ENCODE results near the gene IGFLR1. TPM values are rescaled to one million over a fixed set of nuclear protein-coding genes. Genes with fewer than 3 reads are reported as not detected.

IGFLR1 gene
- total and polyA plus RNA-seq, 9 of the 15 experiments (the other 6 are each of a cell fraction or from before 2014, with no cell fraction given), result 1.0 to 14.3 (median 4.6) TPM

DNA sequence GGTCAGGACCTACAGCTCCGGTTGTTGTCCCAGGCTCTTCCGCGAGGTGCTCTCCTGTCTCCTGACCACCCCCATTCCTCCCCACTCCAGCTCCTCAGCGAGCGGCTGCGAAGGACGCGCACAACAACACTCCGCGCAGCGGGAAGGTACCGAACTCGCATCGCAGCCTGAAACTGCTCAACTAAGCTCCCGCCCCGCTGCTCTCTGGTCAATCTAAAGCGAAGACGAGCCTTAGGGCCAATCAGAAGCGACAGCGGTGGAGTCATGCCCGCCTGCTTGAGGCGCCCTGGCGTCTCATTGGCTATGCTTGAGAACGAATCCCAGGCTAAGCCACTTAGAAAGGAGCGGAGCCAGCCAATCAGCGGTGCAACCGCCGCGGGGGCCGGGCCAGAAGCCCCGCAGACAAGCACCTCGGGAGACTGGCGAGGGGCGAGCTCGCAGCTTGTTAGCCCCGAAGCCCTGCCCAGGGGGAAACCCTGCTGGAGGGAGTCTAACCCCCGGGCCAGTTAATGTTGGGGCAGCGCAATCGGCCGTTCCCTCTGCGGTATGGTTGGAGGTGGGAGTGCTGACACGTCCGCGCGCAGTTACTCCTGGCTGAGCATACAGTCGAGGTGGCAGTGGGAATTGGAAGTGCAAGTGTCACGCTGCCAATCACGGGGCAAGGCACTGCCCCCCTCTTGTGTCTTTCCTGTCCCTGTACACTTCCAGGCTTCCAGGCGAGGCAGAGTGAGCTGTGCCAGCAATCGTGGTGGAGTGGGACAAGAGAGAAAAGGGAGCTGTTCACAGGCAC is 39.8 kb downstream of the IGFLR1 start (continued):
- TF ChIP-seq, protein P1, sequence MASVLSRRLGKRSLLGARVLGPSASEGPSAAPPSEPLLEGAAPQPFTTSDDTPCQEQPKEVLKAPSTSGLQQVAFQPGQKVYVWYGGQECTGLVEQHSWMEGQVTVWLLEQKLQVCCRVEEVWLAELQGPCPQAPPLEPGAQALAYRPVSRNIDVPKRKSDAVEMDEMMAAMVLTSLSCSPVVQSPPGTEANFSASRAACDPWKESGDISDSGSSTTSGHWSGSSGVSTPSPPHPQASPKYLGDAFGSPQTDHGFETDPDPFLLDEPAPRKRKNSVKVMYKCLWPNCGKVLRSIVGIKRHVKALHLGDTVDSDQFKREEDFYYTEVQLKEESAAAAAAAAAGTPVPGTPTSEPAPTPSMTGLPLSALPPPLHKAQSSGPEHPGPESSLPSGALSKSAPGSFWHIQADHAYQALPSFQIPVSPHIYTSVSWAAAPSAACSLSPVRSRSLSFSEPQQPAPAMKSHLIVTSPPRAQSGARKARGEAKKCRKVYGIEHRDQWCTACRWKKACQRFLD (CRISPR knock-in tag; IDR thresholded peaks at IDR 0.05), result no peak
- TF ChIP-seq, protein P2, sequence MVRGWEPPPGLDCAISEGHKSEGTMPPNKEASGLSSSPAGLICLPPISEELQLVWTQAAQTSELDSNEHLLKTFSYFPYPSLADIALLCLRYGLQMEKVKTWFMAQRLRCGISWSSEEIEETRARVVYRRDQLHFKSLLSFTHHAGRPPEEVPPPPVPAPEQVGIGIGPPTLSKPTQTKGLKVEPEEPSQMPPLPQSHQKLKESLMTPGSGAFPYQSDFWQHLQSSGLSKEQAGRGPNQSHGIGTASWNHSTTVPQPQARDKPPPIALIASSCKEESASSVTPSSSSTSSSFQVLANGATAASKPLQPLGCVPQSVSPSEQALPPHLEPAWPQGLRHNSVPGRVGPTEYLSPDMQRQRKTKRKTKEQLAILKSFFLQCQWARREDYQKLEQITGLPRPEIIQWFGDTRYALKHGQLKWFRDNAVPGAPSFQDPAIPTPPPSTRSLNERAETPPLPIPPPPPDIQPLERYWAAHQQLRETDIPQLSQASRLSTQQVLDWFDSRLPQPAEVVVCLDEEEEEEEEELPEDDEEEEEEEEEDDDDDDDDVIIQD (CRISPR knock-in tag; IDR thresholded peaks at IDR 0.05), result no peak
- TF ChIP-seq SMAD3 (CRISPR knock-in tag; conservative IDR thresholded peaks at IDR 0.05) (no peak), ZNF175 (CRISPR knock-in tag; IDR thresholded peaks at IDR 0.05; ENCODE audit: low read depth) (no peak), HMGXB4 (CRISPR knock-in tag; IDR thresholded peaks at IDR 0.05) (no peak), ZNF830 (CRISPR knock-in tag; IDR thresholded peaks at IDR 0.05) (no peak), ZNF232 (CRISPR knock-in tag; IDR thresholded peaks at IDR 0.05) (no peak), TCF3 (CRISPR knock-in tag; IDR thresholded peaks at IDR 0.05) (no peak), ZNF282 (CRISPR knock-in tag; IDR thresholded peaks at IDR 0.05) (no peak), CHAMP1 (IDR thresholded peaks at IDR 0.05) (no peak)
- TF ChIP-seq, protein P3, sequence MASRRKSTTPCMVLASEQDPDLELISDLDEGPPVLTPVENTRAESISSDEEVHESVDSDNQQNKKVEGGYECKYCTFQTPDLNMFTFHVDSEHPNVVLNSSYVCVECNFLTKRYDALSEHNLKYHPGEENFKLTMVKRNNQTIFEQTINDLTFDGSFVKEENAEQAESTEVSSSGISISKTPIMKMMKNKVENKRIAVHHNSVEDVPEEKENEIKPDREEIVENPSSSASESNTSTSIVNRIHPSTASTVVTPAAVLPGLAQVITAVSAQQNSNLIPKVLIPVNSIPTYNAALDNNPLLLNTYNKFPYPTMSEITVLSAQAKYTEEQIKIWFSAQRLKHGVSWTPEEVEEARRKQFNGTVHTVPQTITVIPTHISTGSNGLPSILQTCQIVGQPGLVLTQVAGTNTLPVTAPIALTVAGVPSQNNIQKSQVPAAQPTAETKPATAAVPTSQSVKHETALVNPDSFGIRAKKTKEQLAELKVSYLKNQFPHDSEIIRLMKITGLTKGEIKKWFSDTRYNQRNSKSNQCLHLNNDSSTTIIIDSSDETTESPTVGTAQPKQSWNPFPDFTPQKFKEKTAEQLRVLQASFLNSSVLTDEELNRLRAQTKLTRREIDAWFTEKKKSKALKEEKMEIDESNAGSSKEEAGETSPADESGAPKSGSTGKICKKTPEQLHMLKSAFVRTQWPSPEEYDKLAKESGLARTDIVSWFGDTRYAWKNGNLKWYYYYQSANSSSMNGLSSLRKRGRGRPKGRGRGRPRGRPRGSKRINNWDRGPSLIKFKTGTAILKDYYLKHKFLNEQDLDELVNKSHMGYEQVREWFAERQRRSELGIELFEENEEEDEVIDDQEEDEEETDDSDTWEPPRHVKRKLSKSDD (conservative IDR thresholded peaks at IDR 0.05; ENCODE audit: low read length), result no peak
